ENCODE results near the gene OTUD5.

OTUD5 gene

GRCh38 chrX:48927123-48927522 lies 30.3 kb downstream of the OTUD5 start:
- TF ChIP-seq, protein P1, sequence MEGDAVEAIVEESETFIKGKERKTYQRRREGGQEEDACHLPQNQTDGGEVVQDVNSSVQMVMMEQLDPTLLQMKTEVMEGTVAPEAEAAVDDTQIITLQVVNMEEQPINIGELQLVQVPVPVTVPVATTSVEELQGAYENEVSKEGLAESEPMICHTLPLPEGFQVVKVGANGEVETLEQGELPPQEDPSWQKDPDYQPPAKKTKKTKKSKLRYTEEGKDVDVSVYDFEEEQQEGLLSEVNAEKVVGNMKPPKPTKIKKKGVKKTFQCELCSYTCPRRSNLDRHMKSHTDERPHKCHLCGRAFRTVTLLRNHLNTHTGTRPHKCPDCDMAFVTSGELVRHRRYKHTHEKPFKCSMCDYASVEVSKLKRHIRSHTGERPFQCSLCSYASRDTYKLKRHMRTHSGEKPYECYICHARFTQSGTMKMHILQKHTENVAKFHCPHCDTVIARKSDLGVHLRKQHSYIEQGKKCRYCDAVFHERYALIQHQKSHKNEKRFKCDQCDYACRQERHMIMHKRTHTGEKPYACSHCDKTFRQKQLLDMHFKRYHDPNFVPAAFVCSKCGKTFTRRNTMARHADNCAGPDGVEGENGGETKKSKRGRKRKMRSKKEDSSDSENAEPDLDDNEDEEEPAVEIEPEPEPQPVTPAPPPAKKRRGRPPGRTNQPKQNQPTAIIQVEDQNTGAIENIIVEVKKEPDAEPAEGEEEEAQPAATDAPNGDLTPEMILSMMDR (IDR thresholded peaks at IDR 0.05), result no peak
- H3K27ac ChIP-seq, result no peak overlapping the region
- DNase-seq (ENCODE audit: low spot score), result no peak
- H3K4me3 ChIP-seq, result no peak overlapping the region

- Histone ChIP-seq H3K27ac (no peak overlapping the region), H3K4me3 (no peak overlapping the region)
- no peak for DNase-seq (ENCODE audit: low spot score)
- TF ChIP-seq, protein P1 (IDR thresholded peaks at IDR 0.05), result no peak
Measured at GRCh38 chrX:48924270-48924669, 33.1 kb downstream of the OTUD5 start.

DNA sequence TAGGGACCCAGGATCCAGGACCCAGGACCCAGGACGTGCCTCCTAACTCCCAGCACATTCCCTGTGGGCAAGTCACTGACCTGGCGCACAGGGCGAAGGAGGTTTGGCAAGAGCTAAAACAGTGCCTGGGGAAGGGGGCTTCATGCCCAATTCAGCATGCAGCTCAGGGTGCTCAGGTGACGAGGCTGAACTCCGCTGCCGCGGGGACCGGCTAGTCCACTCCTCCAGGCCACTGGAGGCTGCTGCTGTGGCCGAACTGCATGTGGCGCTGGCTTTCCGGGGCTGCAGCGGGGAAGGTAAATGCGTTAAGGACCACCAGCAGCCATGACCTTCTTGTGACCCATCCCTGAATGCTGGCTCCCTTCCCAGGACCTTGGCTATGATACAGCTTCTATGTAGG lies 33.6 kb downstream of the OTUD5 start:
- Histone ChIP-seq H3K27ac (no peak overlapping the region), H3K4me3 (no peak overlapping the region)
- no peak for DNase-seq (ENCODE audit: low spot score)
- TF ChIP-seq, protein P1 (IDR thresholded peaks at IDR 0.05), result no peak

DNA sequence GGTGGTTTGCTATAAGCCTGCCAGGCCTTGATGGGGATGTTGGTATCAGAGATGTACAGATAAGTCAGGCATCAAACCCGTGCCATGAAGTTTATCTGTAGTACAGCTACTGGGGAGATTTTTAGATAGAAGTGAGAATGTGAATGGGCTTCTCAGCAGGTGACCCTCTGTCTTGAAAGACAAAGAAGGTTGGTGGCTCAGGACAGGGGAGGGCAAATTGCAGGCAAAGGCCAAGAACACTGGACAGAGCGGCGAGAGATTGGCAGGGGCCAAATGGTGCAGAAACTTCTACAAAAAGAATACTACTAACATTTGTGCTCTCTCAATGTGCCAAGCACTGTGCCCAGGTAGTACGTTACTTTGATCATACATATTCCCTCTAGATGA lies 36.7 kb downstream of the OTUD5 start:
- no peak overlapping the region for H3K4me3 ChIP-seq
- DNase-seq (ENCODE audit: low spot score), result no peak
- peak overlapping the region in 1 of 2 donors; percentile 28 for H3K27ac ChIP-seq
- TF ChIP-seq, protein P1 (IDR thresholded peaks at IDR 0.05), result no peak

- no peak for DNase-seq (ENCODE audit: low spot score)
- TF ChIP-seq, protein P1 (IDR thresholded peaks at IDR 0.05), result no peak
Measured at GRCh38 chrX:48919947-48920717, 37.3 kb downstream of the OTUD5 start.

DNA sequence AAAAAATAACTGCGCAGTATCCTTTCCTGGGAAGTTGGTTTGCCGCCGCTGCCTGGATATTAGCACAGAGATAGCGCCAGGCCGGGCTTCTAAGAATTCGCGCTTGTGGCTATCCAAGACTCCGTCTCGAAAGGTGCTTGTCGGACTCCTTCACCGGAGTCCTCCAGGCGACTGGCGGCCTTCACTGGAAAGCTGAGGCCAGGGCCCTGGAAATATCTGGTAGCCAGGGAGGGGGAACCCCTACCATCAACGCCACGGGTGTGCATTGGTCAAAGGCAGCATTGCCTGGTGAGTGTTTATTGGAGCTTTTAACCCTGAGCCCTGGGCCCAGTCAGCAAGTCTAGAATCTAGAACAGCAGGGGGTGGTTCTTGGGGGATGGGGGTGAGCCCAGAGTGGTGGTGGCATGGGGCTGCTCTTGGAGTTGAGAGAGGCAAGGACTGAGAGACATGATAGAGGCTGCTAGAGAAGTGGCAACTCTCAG lies 38.0 kb downstream of the OTUD5 start:
- TF ChIP-seq, protein P1 (IDR thresholded peaks at IDR 0.05), result no peak
- peak overlapping the region; percentile 51 to 92 for H3K27ac ChIP-seq
- H3K4me3 ChIP-seq, result peak overlapping the region; percentile 76
- DNase-seq (ENCODE audit: low spot score), result no peak

More at GRCh38 chrX:48919947-48920717, 37.3 kb downstream of the OTUD5 start:
- H3K4me3 ChIP-seq, result no peak overlapping the region
- peak overlapping the region; percentile 51 to 92 for H3K27ac ChIP-seq

Measured in coronary artery (tissue), 2 donors.